Neural progenitor cell (in vitro differentiated cells): ENCODE results near the gene ADCY7. TPM values are rescaled to one million over a fixed set of nuclear protein-coding genes. Genes with fewer than 3 reads are reported as not detected.

Experiments
- DNase-seq: peaks from one replicate; pipeline ENCODE4 v3.0.0-alpha.2; 2016; ENCODE audit warnings: low spot score
- H2AFZ ChIP-seq: fragments of 200-600 bp; sonication (generic); replicated peaks from 2 replicates; pipeline ENCODE4 v1.6.1; 2016; ENCODE audit warnings: antibody characterized with exemption
- H3F3A ChIP-seq: fragments of 200-600 bp; sonication (generic); 2 replicates; pipeline ENCODE4 v1.6.1; 2016; ENCODE audit warnings: antibody characterized with exemption, low read depth
- H3K27ac ChIP-seq: fragments of 200-600 bp; sonication (generic); 2 replicates; pipeline ENCODE4 v1.5.1; 2016; ENCODE audit warnings: mild to moderate bottlenecking
- H3K27me3 ChIP-seq: fragments of 200-600 bp; sonication (generic); 2 replicates; pipeline ENCODE4 v1.6.1; 2016; ENCODE audit warnings: mild to moderate bottlenecking, moderate library complexity
- H3K36me3 ChIP-seq: fragments of 200-600 bp; sonication (generic); 2 replicates; pipeline ENCODE4 v1.5.1; 2016
- H3K4me1 ChIP-seq: fragments of 200-600 bp; sonication (generic); 2 replicates; pipeline ENCODE4 v1.6.1; 2016; ENCODE audit warnings: mixed run types
- H3K4me2 ChIP-seq: fragments of 200-600 bp; sonication (generic); 2 replicates; pipeline ENCODE4 v1.6.1; 2016
- H3K4me3 ChIP-seq: fragments of 200-600 bp; sonication (generic); 2 replicates; pipeline ENCODE4 v1.5.1; 2016
- H3K79me2 ChIP-seq: fragments of 200-600 bp; sonication (generic); 2 replicates; pipeline ENCODE4 v1.6.1; 2016; ENCODE audit warnings: low read depth
- H3K9ac ChIP-seq: fragments of 200-600 bp; sonication (generic); 2 replicates; pipeline ENCODE4 v1.6.1; 2016
- H3K9me3 ChIP-seq: fragments of 200-600 bp; sonication (generic); 2 replicates; pipeline ENCODE4 v1.5.1; 2016; ENCODE audit warnings: low read depth
- H4K20me1 ChIP-seq: fragments of 200-600 bp; sonication (generic); 2 replicates; pipeline ENCODE4 v1.6.1; 2016; ENCODE audit warnings: low read depth
- H3K27ac Mint-ChIP-seq: 3 replicates; pipeline ENCODE4 v1.8.0; 2021; ENCODE audit warnings: mixed read lengths
- H3K27me3 Mint-ChIP-seq: 2 replicates; pipeline ENCODE4 v1.8.0; 2022; ENCODE audit warnings: low read depth, mild to moderate bottlenecking, inconsistent platforms, moderate library complexity, mixed read lengths; ENCODE audit not compliant: insufficient read depth
- H3K36me3 Mint-ChIP-seq: 3 replicates; pipeline ENCODE4 v1.8.0; 2021; ENCODE audit warnings: mixed read lengths
- H3K4me1 Mint-ChIP-seq: 3 replicates; pipeline ENCODE4 v1.8.0; 2021; ENCODE audit warnings: mixed read lengths
- H3K4me3 Mint-ChIP-seq: 3 replicates; pipeline ENCODE4 v1.8.0; 2021; ENCODE audit warnings: mild to moderate bottlenecking, moderate library complexity, mixed read lengths
- H3K9me3 Mint-ChIP-seq: 3 replicates; pipeline ENCODE4 v1.8.0; 2020; ENCODE audit warnings: mixed read lengths
- EZH2 ChIP-seq: fragments of 200-600 bp; sonication (generic); IDR thresholded peaks from 2 replicates; pipeline ENCODE4 v1.6.1; 2017; ENCODE audit warnings: antibody characterized with exemption, mild to moderate bottlenecking, moderate library complexity
- EZH2phosphoT487 ChIP-seq: fragments of 200-600 bp; sonication (generic); IDR thresholded peaks from 2 replicates; pipeline ENCODE4 v1.6.1; 2017; ENCODE audit warnings: antibody characterized with exemption
- total RNA-seq: library from RNA; depleted of rRNA; stranded (reverse); fragments of >200 nt; gene quantifications from 2 replicates; pipeline ENCODE4 v1.2.3, GENCODE V29; 2015; ENCODE audit warnings: low replicate concordance
- TF ChIP-seq, protein P1 (sequence below): fragments of 200-600 bp; sonication (generic); IDR thresholded peaks from 2 replicates; pipeline ENCODE4 v1.5.1; 2017; ENCODE audit warnings: antibody characterized with exemption, mild to moderate bottlenecking

Gene ADCY7
- total RNA-seq, 1 donor from 2014 or later = 2.5 TPM

GRCh38 chr16:50267151-50267631 is 840 bp downstream of the ADCY7 start:
- H2AFZ ChIP-seq = no peak overlapping the region
- no peak overlapping the region for H3K9ac ChIP-seq
- no peaks in the 10 kb centered on the region for H3K79me2 ChIP-seq
- Mint-ChIP-seq H3K4me3 (no peak overlapping the region), H3K9me3 (no peaks in the 10 kb centered on the region), H3K27me3 (peaks cover 11% of the 10 kb centered on the region), H3K36me3 (no peaks in the 10 kb centered on the region), H3K4me1 (peaks cover 22% of the 10 kb centered on the region), H3K27ac (peak overlapping the region; percentile 46)
- H4K20me1 ChIP-seq = no peaks in the 10 kb centered on the region
- no peaks in the 10 kb centered on the region for H3F3A ChIP-seq
- H3K27ac ChIP-seq = no peak overlapping the region
- no peak overlapping the region for H3K4me3 ChIP-seq
- no peaks in the 10 kb centered on the region for H3K27me3 ChIP-seq
- no peaks in the 10 kb centered on the region for H3K36me3 ChIP-seq
- H3K4me1 ChIP-seq = peaks cover 9% of the 10 kb centered on the region
- H3K4me2 ChIP-seq = no peak overlapping the region
- no peaks in the 10 kb centered on the region for H3K9me3 ChIP-seq
- DNase-seq = no peak
- TF ChIP-seq, protein P1, sequence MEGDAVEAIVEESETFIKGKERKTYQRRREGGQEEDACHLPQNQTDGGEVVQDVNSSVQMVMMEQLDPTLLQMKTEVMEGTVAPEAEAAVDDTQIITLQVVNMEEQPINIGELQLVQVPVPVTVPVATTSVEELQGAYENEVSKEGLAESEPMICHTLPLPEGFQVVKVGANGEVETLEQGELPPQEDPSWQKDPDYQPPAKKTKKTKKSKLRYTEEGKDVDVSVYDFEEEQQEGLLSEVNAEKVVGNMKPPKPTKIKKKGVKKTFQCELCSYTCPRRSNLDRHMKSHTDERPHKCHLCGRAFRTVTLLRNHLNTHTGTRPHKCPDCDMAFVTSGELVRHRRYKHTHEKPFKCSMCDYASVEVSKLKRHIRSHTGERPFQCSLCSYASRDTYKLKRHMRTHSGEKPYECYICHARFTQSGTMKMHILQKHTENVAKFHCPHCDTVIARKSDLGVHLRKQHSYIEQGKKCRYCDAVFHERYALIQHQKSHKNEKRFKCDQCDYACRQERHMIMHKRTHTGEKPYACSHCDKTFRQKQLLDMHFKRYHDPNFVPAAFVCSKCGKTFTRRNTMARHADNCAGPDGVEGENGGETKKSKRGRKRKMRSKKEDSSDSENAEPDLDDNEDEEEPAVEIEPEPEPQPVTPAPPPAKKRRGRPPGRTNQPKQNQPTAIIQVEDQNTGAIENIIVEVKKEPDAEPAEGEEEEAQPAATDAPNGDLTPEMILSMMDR = no peak
- TF ChIP-seq EZH2phosphoT487 (no peak), EZH2 (no peak)

- H3K27me3 ChIP-seq = no peaks in the 10 kb centered on the region
- H3K4me1 Mint-ChIP-seq = peaks cover 22% of the 10 kb centered on the region
- no peak for TF ChIP-seq EZH2
- TF ChIP-seq, protein P1 = no peak
- no peak for TF ChIP-seq EZH2phosphoT487
- H3K27ac ChIP-seq = no peak overlapping the region
- no peak overlapping the region for H3K4me3 ChIP-seq
- DNase-seq = no peak
- no peaks in the 10 kb centered on the region for H3K9me3 ChIP-seq
- H3K27ac Mint-ChIP-seq = no peak overlapping the region
- no peaks in the 10 kb centered on the region for H3K9me3 Mint-ChIP-seq
- H3K27me3 Mint-ChIP-seq = peaks cover 8% of the 10 kb centered on the region
- no peak overlapping the region for H2AFZ ChIP-seq
- no peak overlapping the region for H3K9ac ChIP-seq
- no peaks in the 10 kb centered on the region for H4K20me1 ChIP-seq
- peaks cover 9% of the 10 kb centered on the region for H3K4me1 ChIP-seq
- H3K79me2 ChIP-seq = no peaks in the 10 kb centered on the region
- H3K4me2 ChIP-seq = no peak overlapping the region
- no peaks in the 10 kb centered on the region for H3K36me3 ChIP-seq
- H3F3A ChIP-seq = no peaks in the 10 kb centered on the region
- no peak overlapping the region for H3K4me3 Mint-ChIP-seq
- no peaks in the 10 kb centered on the region for H3K36me3 Mint-ChIP-seq
These were observed 1.3 kb downstream of the ADCY7 start for GRCh38 chr16:50267651-50268050.

DNA sequence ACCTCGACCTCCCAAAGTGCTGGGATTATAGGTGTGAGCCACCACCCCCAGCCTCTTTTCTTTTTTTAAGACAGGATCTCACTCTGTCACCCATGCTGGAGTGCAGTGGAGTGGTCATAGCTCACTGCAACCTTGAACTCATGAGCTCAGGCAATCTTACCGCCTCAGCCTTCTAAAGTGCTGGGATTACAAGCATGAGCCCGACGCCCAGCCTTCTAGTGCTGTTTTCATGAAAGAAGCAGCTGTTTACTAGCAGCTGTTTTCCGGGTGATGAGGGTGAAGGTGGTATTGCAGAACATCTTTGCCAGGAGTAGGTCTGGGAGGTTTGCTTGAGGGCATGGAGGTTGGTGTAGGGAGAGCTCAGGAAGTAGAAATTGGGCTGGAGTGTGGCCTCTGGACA is 2.0 kb downstream of the ADCY7 start:
- no peaks in the 10 kb centered on the region for H3F3A ChIP-seq
- Mint-ChIP-seq H3K36me3 (no peaks in the 10 kb centered on the region), H3K9me3 (no peaks in the 10 kb centered on the region), H3K4me3 (no peak overlapping the region), H3K4me1 (peaks cover 18% of the 10 kb centered on the region), H3K27ac (no peak overlapping the region), H3K27me3 (peaks cover 3% of the 10 kb centered on the region)
- TF ChIP-seq EZH2phosphoT487 (no peak), EZH2 (no peak)
- TF ChIP-seq, protein P1 = no peak
- no peaks in the 10 kb centered on the region for H3K36me3 ChIP-seq
- no peak overlapping the region for H2AFZ ChIP-seq
- H3K9ac ChIP-seq = no peak overlapping the region
- H3K4me2 ChIP-seq = no peak overlapping the region
- no peaks in the 10 kb centered on the region for H3K27me3 ChIP-seq
- H3K9me3 ChIP-seq = no peaks in the 10 kb centered on the region
- no peak overlapping the region for H3K4me3 ChIP-seq
- H3K79me2 ChIP-seq = no peaks in the 10 kb centered on the region
- peaks cover 9% of the 10 kb centered on the region for H3K4me1 ChIP-seq
- no peak for DNase-seq
- no peak overlapping the region for H3K27ac ChIP-seq
- H4K20me1 ChIP-seq = no peaks in the 10 kb centered on the region
